ENCODE measurements around the gene PRKD2. TPM values are rescaled to one million over a fixed set of nuclear protein-coding genes. Genes with fewer than 3 reads are reported as not detected.

The PRKD2 gene
- total and polyA plus RNA-seq, 2 experiments from 2014 or later = 53.8 to 68.0 TPM

GRCh38 chr19:46755853-46756543 is 39.1 kb upstream of the PRKD2 start:
- ATAC-seq (no peak), DNase-seq (ENCODE audit: low spot score) (no peak)
- no peaks in the 10 kb centered on the region for H3K9me2 ChIP-seq (ENCODE audit: insufficient read depth)
- Mint-ChIP-seq H3K27ac (no peak overlapping the region), H3K27me3 (ENCODE audit: insufficient read depth, low read depth, poor library complexity) (peaks cover 10% of the 10 kb centered on the region), H3K4me1 (peaks cover 11% of the 10 kb centered on the region), H3K4me3 (no peak overlapping the region), H3K9me3 (no peaks in the 10 kb centered on the region; the same call in 2 of the 3 replicates), H3K36me3 (ENCODE audit: low read depth) (peaks cover 41% of the 10 kb centered on the region)
- no peak overlapping the region for H2AFZ ChIP-seq
- no peak overlapping the region for H3K27ac ChIP-seq (ENCODE audit: low read depth)
- H4K20me1 ChIP-seq (replicated peaks; ENCODE audit: insufficient read depth) = no peaks in the 10 kb centered on the region; the same call in none of the 2 replicates
- peaks cover 5% of the 10 kb centered on the region; the same call in 1 of the 2 replicates for H3K4me1 ChIP-seq (ENCODE audit: insufficient read depth)
- no peak overlapping the region for H3K4me2 ChIP-seq
- no peak for TF ChIP-seq EZH2phosphoT487 (IDR thresholded peaks at IDR 0.05; ENCODE audit: unreplicated experiment)
- TF ChIP-seq ZNF114 (CRISPR knock-in tag; IDR thresholded peaks at IDR 0.05) = no peak
- no peak for TF ChIP-seq CREB1 (CRISPR knock-in tag; IDR thresholded peaks at IDR 0.05; ENCODE audit: low read depth)
- TF ChIP-seq ETS1 (IDR thresholded peaks at IDR 0.05) = no peak
- no peak for TF ChIP-seq POLR2AphosphoS5 (IDR thresholded peaks at IDR 0.05; ENCODE audit: low read depth)
- no peak for TF ChIP-seq CTCF (conservative IDR thresholded peaks at IDR 0.05; ENCODE audit: low read depth in 2 of 2)
- TF ChIP-seq EZH2 (IDR thresholded peaks at IDR 0.05; ENCODE audit: low read depth, unreplicated experiment) = no peak
- TF ChIP-seq REST (IDR thresholded peaks at IDR 0.05; ENCODE audit: unreplicated experiment) = no peak
- H3K4me3 ChIP-seq = no peak overlapping the region
- H3K27me3 ChIP-seq (ENCODE audit: insufficient read depth) = no peaks in the 10 kb centered on the region
- peaks cover 6% of the 10 kb centered on the region; the same call in 1 of the 2 replicates for H3F3A ChIP-seq (replicated peaks; ENCODE audit: low read depth)
- no peaks in the 10 kb centered on the region; the same call in 1 of the 2 replicates for H3K36me3 ChIP-seq (ENCODE audit: insufficient read depth)
- H3K79me2 ChIP-seq (replicated peaks; ENCODE audit: insufficient read depth) = 0 out of 2 replicates have a peak, but pooled peaks cover 2% of the 10 kb centered on the region
